Epithelial cell of umbilical artery (primary cell): ENCODE data around the gene NCBP3. TPM values are rescaled to one million over a fixed set of nuclear protein-coding genes. Genes with fewer than 3 reads are reported as not detected.

Source experiments
- total RNA-seq: library from RNA; depleted of rRNA; stranded (reverse); fragments of >200 nt; gene quantifications from 2 replicates; pipeline ENCODE4 v1.2.3, GENCODE V29; 2014

The NCBP3 gene, protein sequence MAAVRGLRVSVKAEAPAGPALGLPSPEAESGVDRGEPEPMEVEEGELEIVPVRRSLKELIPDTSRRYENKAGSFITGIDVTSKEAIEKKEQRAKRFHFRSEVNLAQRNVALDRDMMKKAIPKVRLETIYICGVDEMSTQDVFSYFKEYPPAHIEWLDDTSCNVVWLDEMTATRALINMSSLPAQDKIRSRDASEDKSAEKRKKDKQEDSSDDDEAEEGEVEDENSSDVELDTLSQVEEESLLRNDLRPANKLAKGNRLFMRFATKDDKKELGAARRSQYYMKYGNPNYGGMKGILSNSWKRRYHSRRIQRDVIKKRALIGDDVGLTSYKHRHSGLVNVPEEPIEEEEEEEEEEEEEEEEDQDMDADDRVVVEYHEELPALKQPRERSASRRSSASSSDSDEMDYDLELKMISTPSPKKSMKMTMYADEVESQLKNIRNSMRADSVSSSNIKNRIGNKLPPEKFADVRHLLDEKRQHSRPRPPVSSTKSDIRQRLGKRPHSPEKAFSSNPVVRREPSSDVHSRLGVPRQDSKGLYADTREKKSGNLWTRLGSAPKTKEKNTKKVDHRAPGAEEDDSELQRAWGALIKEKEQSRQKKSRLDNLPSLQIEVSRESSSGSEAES
- total RNA-seq: 15.9 and 21.6 TPM in 2 replicates

DNA sequence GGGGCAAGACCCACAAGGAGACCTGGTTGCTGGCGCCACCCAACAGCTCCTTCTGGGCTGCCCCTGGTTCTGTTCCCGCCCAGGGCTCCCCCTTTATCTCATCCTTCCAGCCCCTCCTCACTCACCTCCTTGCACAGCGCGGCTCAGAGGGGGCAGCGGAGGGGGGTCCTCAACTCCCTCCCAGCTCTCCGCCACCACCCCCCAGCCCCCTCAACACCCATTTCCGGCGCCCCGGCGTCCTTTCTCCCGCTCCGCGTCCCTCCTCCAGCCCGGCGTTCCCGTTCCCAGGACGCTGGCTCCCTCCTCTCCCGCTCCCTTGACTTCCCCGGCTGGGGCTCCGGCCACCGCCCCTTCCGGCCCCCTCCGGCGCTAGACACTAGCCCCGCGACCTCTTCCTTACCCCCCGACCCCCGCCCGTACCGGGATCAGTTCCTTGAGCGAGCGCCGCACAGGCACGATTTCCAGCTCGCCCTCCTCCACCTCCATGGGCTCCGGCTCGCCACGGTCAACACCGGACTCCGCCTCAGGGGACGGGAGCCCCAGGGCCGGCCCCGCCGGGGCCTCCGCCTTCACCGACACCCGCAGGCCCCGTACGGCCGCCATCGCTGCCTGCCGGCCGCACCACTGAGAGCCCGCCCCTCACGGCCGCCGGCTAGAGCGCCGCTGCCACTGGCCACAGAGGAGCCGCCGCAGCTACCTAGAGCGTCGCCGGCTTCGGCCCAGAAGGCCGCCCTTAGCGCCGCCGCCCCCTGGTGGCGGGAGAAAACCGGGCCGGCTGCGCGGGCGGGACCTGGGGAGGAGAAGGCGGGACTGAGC lies at the start of gene NCBP3:
NCBP3 (minus strand) TSS at position 626 of the 816 bp plus-strand sequence; CDS start at position 603, 23 bp downstream.

DNA sequence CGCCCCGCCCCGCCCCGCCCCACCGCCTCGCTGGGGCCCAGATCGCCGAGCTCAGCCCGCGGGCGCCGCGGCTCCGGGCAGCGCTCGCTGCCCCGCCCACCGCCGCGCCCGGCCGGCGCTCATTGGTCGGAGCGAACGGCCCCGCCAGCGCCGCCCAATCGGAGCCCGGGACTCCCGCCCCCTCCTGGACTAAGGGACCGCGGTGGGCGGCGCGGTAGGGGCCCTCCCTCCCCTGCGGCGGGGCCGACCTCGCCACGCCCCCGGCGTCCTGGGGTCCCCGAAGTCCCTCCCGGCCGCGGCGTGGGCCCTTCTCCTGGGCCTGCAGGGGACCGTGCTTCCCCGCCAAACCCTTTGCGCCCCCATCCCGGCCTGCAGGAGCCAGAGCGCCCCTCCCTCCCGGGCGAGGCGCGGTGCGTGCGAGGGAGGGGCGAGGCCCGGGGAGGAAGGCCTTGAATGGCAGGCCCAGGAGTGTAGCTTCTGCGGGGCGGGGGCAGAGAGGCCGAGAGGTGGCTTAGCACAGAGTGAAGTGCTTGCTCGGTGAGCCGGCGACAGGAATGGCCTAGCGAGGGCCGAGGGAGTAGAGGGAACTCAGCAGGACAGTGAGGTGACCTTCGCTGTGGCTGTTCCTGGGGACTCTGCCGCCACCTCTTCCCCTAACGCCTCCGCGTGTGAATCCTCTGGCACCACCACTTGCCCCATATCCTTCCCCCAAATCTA lies 47.1 kb upstream of the NCBP3 start, which contains the start of gene CAMKK1:
CAMKK1 (minus strand) TSS at position 51 of the 717 bp plus-strand sequence. CDS start 7,366 bp downstream, outside the sequence.

DNA sequence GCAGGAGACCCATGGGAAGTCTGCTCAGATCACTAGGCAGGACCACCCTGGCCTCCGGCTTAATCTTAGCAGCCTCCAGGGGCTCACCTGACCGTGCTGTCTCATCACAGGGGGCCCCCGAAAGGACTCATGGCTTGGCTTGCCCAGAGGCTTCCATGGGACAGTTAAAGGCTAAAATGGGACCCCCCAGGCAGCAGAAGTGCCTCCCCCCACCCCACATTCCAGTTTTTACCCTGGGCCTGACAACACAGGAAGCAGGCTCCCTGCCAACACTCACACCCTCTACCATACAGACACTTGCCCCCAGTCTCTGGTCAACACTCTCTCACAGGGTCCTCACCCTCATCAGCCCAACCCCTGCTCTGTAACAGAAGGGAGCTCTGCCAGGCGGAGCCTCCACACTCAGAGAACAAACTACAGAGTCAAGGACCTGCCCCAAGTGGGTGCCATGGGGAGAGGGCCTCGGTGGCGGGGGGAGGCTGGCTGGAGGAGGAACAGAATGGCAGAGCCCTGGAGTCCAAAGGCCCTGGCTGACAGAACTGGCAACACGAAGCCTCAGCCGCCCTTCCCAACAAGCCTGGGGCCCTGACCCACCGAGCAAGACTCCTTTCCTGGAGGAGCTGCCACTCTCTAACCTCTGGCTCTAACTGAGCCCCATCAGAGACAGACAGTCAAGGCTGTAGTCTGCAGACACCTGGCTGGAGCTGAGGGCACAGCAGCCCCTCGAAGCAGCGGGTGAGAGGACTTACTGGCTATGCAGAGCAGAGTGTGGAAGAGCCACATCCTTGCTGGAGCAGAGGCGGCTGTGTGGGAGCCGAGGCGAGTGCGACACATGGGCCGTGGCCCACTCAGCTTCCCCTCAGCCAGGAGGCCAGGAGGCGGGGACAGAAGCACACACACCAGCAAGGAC lies 45.4 kb downstream of the NCBP3 start, which contains the start of gene ITGAE:
ITGAE (minus strand) TSS at position 827 of the 910 bp plus-strand sequence; CDS start at position 783, 44 bp downstream.

Other genes starting within 250 kb of the NCBP3 start
- 0.32 and 0.76 TPM in 2 replicates for gene TRPV1, start 236.8 kb downstream of the NCBP3 start, total RNA-seq
- 12.3 and 15.8 TPM in 2 replicates for gene SHPK, start 210.0 kb downstream of the NCBP3 start, total RNA-seq
- gene CTNS, start 209.5 kb downstream of the NCBP3 start, total RNA-seq: 17.9 and 21.7 TPM in 2 replicates
- 156 and 263 TPM in 2 replicates for gene TAX1BP3, start 177.7 kb downstream of the NCBP3 start, total RNA-seq
- 14.6 and 41.6 TPM in 2 replicates for gene EMC6, start 177.4 kb downstream of the NCBP3 start, total RNA-seq
- 0.32 and 1.4 TPM in 2 replicates for gene P2RX5, start 150.1 kb downstream of the NCBP3 start, total RNA-seq
- 7.5 and 11.7 TPM in 2 replicates for gene HASPIN, start 122.3 kb downstream of the NCBP3 start, total RNA-seq
- 27.3 and 28.7 TPM in 2 replicates for gene ITGAE, start 45.1 kb downstream of the NCBP3 start, total RNA-seq
- gene CAMKK1, start 46.8 kb upstream of the NCBP3 start, total RNA-seq: 3.2 and 3.3 TPM in 2 replicates
- not detected in 2 replicates for gene P2RX1, start 70.2 kb upstream of the NCBP3 start, total RNA-seq
- gene ATP2A3, start 118.2 kb upstream of the NCBP3 start, total RNA-seq: under 0.01 and 1.1 TPM in 2 replicates